Stimulated activated effector memory CD8-positive, alpha-beta T cell treated with anti-CD3 and anti-CD28 coated beads, Interleukin-12 subunit alpha, Interleukin-12 subunit beta, amount 100 ng/mL, for 72 hours (primary cell): ENCODE results near the gene PPP1R9A.
"Not testable (repeated sequence)": the region's sequence is repeated elsewhere in the genome, so short reads cannot be mapped to it uniquely, and the experiment has no call there.

Source experiments
- ATAC-seq: fragments of 150-1000 bp; cut with Tn5 transposase; 2 replicates; pipeline ENCODE4 v1.10.0; 2021
- DNase-seq, 2 donors: peaks; one replicate each; pipeline ENCODE4 v3.0.0; 2021 to 2022; ENCODE audit warnings: low spot score in 2 of 2
- H3K27ac Mint-ChIP-seq: one replicate; pipeline ENCODE4 v1.8.0; 2022; ENCODE audit warnings: mild to moderate bottlenecking, mixed read lengths
- H3K36me3 Mint-ChIP-seq: one replicate; pipeline ENCODE4 v1.8.0; 2022; ENCODE audit warnings: mild to moderate bottlenecking, mixed read lengths
- H3K4me1 Mint-ChIP-seq: one replicate; pipeline ENCODE4 v1.8.0; 2022; ENCODE audit warnings: mixed read lengths
- H3K4me3 Mint-ChIP-seq: one replicate; pipeline ENCODE4 v1.8.0; 2022; ENCODE audit warnings: mild to moderate bottlenecking, mixed read lengths
- H3K9me3 Mint-ChIP-seq: one replicate; pipeline ENCODE4 v1.8.0; 2022; ENCODE audit warnings: mixed read lengths

PPP1R9A gene

DNA sequence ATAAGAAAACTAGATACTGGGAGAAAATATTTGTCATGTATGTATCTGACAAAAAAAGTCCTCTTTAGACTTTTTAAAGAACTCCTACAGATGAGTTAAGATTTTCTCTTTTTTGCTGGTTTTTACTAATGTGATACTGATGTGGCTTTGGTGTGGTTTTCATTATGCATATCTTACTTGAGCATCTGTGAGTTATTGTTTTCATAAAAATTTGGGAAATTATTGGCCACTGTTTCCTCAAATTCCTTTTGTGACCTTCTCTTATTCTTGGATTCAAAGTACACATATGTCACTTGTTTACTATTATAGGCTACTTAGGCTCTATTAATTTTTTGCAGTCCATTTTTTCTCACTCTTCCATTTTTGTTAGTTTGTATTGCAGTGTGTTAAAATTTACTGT lies 89.0 kb downstream of the PPP1R9A start:
- no peaks in the 10 kb centered on the region for H3K36me3 Mint-ChIP-seq
- H3K4me1 Mint-ChIP-seq = no peaks in the 10 kb centered on the region
- DNase-seq (no peak), ATAC-seq (no peak)
- H3K9me3 Mint-ChIP-seq = peaks cover 6% of the 10 kb centered on the region
- no peak overlapping the region for H3K27ac Mint-ChIP-seq
- no peak overlapping the region for H3K4me3 Mint-ChIP-seq

DNA sequence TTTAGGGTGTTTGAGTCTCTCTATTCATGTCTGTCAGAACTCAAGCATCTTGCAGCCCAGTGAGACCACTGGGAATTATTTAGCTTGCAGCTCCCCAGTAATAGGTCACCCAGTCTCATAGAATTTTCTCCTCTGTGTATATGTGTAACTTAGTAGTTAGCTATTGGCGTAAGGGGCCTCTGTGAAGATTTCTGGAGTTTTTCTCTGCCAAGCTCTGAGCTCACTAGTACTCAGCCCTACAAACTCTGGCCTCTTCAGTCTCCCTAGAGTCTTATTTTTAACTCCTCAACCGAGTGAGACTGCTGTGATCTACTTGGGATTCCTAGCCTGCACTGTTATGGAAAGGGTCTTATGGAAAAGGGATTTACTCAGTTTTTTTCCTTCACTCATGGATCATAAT lies 90.2 kb downstream of the PPP1R9A start:
- Mint-ChIP-seq H3K9me3 (peaks cover 6% of the 10 kb centered on the region), H3K36me3 (no peaks in the 10 kb centered on the region), H3K4me3 (no peak overlapping the region), H3K27ac (no peak overlapping the region), H3K4me1 (no peaks in the 10 kb centered on the region)
- ATAC-seq (no peak), DNase-seq (no peak)

- DNase-seq = no peak
- no peak for ATAC-seq
- Mint-ChIP-seq H3K36me3 (no peaks in the 10 kb centered on the region), H3K4me1 (no peaks in the 10 kb centered on the region), H3K9me3 (peaks cover 6% of the 10 kb centered on the region), H3K4me3 (no peak overlapping the region), H3K27ac (no peak overlapping the region)
These were observed 91.1 kb downstream of the PPP1R9A start for GRCh38 chr7:94998266-94999068.

DNA sequence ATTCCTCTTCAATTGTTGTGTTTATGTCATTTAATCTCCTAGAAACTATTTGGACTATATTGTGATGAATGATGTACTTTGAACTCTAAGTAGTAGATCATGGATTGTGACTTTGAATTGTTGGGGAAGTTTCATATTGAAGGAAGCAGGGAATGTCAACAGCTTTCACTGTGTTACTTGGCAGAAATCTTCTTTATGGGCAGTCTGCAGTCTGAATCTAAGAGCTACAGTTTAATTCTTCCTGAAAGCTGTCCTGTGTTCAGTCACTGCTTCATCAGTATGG lies 91.6 kb downstream of the PPP1R9A start:
- H3K4me1 Mint-ChIP-seq = no peaks in the 10 kb centered on the region
- DNase-seq = no peak
- ATAC-seq = no peak
- no peak overlapping the region for H3K4me3 Mint-ChIP-seq
- H3K27ac Mint-ChIP-seq = no peak overlapping the region
- no peaks in the 10 kb centered on the region for H3K36me3 Mint-ChIP-seq
- H3K9me3 Mint-ChIP-seq = peaks cover 6% of the 10 kb centered on the region

- not testable (repeated sequence) for ATAC-seq, H3K36me3 Mint-ChIP-seq, H3K4me3 Mint-ChIP-seq, H3K9me3 Mint-ChIP-seq, DNase-seq, H3K4me1 Mint-ChIP-seq, H3K27ac Mint-ChIP-seq
These were observed 92.2 kb downstream of the PPP1R9A start for GRCh38 chr7:94999601-95000000.

DNA sequence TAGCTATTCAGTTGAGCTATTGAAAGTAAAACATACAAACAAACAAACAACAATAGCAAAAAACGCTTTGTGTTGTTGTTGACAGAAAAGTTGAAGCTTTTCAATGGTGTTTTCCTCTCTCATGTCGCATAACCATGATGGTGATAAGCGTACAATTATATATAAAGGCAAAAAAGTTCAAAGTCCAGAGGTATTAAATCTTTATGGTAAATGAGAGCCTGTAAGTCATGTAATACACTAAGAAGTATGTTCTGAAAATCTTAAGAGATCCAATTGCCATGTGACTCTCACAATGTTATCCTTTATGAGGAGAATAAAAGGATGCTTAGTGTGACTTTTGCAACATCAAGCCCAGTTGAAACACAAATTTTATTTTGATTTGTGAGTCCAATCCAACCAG lies 93.9 kb downstream of the PPP1R9A start:
- Mint-ChIP-seq H3K9me3 (no peaks in the 10 kb centered on the region), H3K4me3 (no peak overlapping the region), H3K4me1 (no peaks in the 10 kb centered on the region), H3K36me3 (no peaks in the 10 kb centered on the region), H3K27ac (no peak overlapping the region)
- no peak for ATAC-seq
- no peak for DNase-seq

GRCh38 chr7:95001815-95002561 lies 94.6 kb downstream of the PPP1R9A start:
- no peak for DNase-seq
- no peaks in the 10 kb centered on the region for H3K4me1 Mint-ChIP-seq
- no peak overlapping the region for H3K4me3 Mint-ChIP-seq
- ATAC-seq = no peak
- H3K9me3 Mint-ChIP-seq = no peaks in the 10 kb centered on the region
- H3K36me3 Mint-ChIP-seq = no peaks in the 10 kb centered on the region
- H3K27ac Mint-ChIP-seq = no peak overlapping the region

DNA sequence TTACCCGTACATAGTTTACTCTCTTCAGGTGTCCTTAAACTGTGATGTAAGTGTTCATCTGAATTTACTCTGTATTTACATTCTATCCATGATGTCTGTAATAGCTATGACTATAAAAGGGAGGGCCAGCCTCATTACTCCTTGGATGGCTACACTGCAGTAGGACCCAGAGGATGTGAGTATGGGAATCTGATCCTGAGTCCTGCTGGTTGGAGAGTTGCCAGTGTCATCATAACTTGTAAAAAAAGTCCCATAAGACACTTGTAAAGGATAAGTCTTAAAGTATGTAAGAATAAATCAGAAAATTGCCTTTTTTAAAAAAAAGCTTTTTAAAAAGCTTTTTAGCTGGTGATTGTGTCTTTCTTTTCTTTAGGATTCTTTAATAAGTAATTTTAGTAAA lies 95.4 kb downstream of the PPP1R9A start:
- Mint-ChIP-seq H3K4me1 (no peaks in the 10 kb centered on the region), H3K36me3 (no peaks in the 10 kb centered on the region), H3K9me3 (no peaks in the 10 kb centered on the region), H3K27ac (no peak overlapping the region), H3K4me3 (no peak overlapping the region)
- no peak for DNase-seq
- ATAC-seq = no peak

GRCh38 chr7:95004618-95005247 lies 97.3 kb downstream of the PPP1R9A start:
- ATAC-seq = no peak
- H3K4me3 Mint-ChIP-seq = no peak overlapping the region
- no peaks in the 10 kb centered on the region for H3K9me3 Mint-ChIP-seq
- DNase-seq = no peak
- no peaks in the 10 kb centered on the region for H3K4me1 Mint-ChIP-seq
- H3K27ac Mint-ChIP-seq = no peak overlapping the region
- no peaks in the 10 kb centered on the region for H3K36me3 Mint-ChIP-seq

- Mint-ChIP-seq H3K4me3 (no peak overlapping the region), H3K27ac (no peak overlapping the region), H3K36me3 (no peaks in the 10 kb centered on the region), H3K4me1 (no peaks in the 10 kb centered on the region), H3K9me3 (no peaks in the 10 kb centered on the region)
- ATAC-seq (no peak), DNase-seq (no peak)
These were observed 98.6 kb downstream of the PPP1R9A start for GRCh38 chr7:95006010-95006409.

GRCh38 chr7:95008773-95009172 lies 101.4 kb downstream of the PPP1R9A start:
- not testable (repeated sequence) for H3K36me3 Mint-ChIP-seq, ATAC-seq, H3K4me1 Mint-ChIP-seq, H3K27ac Mint-ChIP-seq, H3K9me3 Mint-ChIP-seq, H3K4me3 Mint-ChIP-seq, DNase-seq

DNA sequence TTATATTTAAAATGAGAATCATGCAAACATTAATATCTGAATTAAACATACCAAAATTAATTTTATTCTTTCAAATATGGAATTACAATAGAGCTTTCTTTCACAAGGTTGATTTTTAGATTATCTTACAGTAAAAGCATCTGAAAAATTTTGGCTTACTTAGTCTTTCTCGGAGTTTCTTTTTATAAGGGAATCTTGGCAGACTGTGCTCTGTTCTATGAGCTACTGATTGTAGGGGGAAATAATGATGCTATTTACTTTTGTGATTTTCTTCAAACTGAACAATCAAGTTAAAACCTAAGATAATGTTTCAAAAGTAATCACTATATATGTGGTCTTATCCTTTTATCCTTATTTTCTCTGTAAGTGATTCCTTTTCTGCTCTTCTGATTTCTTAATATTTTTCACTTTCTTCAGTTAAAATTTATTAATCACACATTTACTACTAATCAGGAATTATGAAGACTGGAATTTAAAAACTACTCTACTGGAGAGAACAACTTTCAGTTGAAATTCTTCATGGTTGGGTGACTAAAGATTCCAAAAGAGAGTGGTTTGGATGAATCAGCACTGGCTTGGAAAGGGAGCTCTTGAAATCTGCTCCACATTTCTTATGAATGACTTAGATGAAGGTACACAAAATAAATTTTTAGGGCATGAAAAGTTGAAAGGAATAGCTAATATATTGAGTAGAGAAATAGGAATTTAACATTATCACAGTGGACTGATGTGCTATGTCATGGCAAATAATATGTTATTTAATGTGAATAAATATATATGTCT lies 103.9 kb downstream of the PPP1R9A start:
- Mint-ChIP-seq H3K4me3 (no peak overlapping the region), H3K4me1 (no peaks in the 10 kb centered on the region), H3K9me3 (peaks cover 3% of the 10 kb centered on the region), H3K27ac (no peak overlapping the region), H3K36me3 (no peaks in the 10 kb centered on the region)
- no peak for DNase-seq
- no peak for ATAC-seq

DNA sequence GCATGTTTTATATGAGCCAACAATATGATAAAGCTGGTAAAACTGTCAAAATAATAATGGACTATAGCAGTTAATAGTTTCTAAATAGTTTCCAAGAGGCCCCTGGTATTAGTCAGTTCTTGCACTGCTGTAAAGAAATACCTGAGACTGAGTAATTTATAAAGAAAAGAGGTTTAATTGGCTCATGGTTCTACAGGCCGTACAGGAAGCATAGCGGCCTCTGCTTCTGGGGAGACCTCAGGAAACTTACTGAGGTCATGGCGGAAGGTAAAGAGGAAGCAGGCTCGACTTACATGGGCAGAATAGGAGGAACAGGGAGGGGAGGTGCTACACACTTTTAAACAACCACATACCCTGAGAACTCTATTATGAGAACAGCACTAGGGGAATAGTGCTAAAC lies 104.6 kb downstream of the PPP1R9A start:
- Mint-ChIP-seq H3K4me1 (no peaks in the 10 kb centered on the region), H3K4me3 (no peak overlapping the region), H3K27ac (no peak overlapping the region), H3K9me3 (peaks cover 3% of the 10 kb centered on the region), H3K36me3 (no peaks in the 10 kb centered on the region)
- DNase-seq (no peak), ATAC-seq (no peak)

DNA sequence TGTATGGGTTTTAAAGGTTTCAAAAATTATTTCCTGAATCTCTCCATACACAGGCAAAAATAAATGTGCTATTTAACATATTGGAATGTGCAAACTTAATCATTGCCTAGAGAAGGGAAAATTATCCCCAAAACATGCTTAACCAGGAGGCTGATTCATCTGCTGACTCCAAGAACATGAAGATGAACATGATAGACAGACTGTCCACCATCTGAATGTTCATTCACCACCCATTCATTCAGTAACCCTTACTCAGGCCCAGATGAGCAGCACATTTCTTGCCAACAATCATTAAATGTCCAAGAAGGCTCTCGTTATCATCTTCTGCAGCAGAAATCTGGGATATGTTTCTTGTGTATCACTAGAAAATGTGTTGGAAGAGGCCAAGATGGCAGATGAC lies 110.6 kb downstream of the PPP1R9A start:
- no peaks in the 10 kb centered on the region for H3K4me1 Mint-ChIP-seq
- DNase-seq = no peak

GRCh38 chr7:95026018-95026417 lies 118.6 kb downstream of the PPP1R9A start:
- Mint-ChIP-seq H3K4me1 (no peaks in the 10 kb centered on the region), H3K4me3 (no peak overlapping the region), H3K36me3 (no peaks in the 10 kb centered on the region), H3K27ac (no peak overlapping the region), H3K9me3 (peaks cover 11% of the 10 kb centered on the region)
- ATAC-seq (no peak), DNase-seq (no peak)

More for the DNA sequence above, 110.6 kb downstream of the PPP1R9A start:
- Mint-ChIP-seq H3K27ac (no peak overlapping the region), H3K36me3 (no peaks in the 10 kb centered on the region), H3K4me3 (no peak overlapping the region), H3K9me3 (peaks cover 3% of the 10 kb centered on the region)
- ATAC-seq = no peak
